Measurements from ENCODE around the gene R3HCC1L.
A peak's percentile ranks its signal among the peaks of the same experiment; 100 is the strongest.

R3HCC1L gene

DNA sequence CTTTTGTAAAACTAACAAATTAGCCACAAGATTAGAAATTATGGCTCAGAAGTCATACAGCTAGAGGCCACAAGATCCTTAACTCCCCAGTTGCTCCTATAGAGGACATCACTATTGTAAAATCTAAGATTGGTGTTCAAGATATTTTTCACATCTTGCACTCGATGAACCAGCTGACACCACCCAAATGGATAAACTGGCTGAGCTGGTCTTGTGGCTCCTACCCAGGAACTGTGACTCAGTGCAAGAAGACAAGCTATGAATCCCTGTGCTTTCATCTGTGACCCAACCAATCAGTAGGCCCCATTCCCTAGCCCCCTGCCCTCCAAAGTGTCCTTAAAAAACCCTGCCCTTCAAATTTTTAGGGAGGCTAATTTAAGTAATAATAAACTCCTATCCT, 27.9 kb upstream of the R3HCC1L start:
- DNase-seq (ENCODE audit: low read depth), result peak; percentile 2
- TF ChIP-seq, protein P1, sequence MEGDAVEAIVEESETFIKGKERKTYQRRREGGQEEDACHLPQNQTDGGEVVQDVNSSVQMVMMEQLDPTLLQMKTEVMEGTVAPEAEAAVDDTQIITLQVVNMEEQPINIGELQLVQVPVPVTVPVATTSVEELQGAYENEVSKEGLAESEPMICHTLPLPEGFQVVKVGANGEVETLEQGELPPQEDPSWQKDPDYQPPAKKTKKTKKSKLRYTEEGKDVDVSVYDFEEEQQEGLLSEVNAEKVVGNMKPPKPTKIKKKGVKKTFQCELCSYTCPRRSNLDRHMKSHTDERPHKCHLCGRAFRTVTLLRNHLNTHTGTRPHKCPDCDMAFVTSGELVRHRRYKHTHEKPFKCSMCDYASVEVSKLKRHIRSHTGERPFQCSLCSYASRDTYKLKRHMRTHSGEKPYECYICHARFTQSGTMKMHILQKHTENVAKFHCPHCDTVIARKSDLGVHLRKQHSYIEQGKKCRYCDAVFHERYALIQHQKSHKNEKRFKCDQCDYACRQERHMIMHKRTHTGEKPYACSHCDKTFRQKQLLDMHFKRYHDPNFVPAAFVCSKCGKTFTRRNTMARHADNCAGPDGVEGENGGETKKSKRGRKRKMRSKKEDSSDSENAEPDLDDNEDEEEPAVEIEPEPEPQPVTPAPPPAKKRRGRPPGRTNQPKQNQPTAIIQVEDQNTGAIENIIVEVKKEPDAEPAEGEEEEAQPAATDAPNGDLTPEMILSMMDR (conservative IDR thresholded peaks at IDR 0.05; ENCODE audit: control insufficient read depth, insufficient read depth, low read depth, low read length), result no peak
- H3K4me3 ChIP-seq (ENCODE audit: control insufficient read depth, low read depth, low read length), result no peak overlapping the region

DNA sequence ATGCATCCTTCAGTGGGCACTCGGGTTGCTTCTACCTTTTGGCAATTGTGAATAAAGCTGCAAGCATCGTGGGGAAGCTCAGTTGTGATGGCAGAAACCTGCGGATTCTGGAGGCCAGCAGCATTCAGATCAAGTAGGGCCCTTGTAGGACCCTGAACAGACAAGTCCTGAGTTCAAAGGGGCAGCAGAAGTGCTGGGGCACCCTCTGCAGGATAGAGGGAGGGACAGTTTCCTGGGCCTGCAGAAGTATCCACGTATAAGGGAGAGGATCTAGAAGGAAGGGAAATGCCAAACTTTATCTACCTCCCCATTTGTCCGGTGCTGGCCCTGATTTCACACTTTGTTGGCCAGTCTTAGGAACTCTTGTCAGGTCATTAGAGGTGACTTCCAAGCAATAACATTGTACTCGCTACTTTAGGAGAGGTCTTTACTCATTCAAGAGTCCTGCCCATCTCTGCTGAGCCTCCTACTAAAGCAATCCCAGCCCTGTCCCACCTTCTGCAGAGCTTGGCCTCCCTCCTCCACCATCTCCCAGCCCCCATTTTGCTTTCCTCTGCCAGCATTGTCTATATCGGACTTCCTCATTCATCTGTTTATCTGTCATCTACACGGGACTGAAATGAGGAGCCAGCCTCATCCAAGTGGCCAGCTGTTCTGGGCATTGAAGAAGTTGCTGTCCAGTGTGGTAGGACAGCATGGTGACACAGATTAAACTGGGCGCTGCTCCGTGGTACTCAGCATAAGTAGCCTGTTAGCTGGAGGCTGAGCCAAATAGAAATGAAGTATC, 26.6 kb upstream of the R3HCC1L start:
- no peak for DNase-seq (ENCODE audit: low read depth)
- no peak overlapping the region for H3K4me3 ChIP-seq (ENCODE audit: control insufficient read depth, low read depth, low read length)
- TF ChIP-seq, protein P1 (conservative IDR thresholded peaks at IDR 0.05; ENCODE audit: control insufficient read depth, insufficient read depth, low read depth, low read length), result no peak

DNA sequence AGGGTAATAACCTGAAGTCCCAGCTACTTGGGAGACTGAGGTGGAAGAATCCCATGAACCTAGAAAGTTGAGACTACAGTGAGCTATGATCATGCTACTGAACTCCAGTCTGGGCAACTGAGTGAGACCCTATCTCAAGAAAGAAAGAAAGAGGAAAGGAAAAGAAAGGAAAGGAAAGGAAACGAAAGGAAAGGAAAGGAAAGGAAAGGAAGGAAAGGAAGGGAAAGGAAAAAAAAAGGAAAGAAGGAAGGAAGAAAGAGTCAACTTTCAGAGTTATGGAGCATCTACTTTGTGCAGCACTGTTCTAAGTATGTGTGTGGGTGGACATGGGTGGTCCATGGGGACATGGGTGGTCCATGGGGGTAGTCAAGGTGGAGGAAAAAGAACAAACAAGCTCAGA, 24.1 kb upstream of the R3HCC1L start:
- no peak for DNase-seq (ENCODE audit: low read depth)
- TF ChIP-seq, protein P1 (conservative IDR thresholded peaks at IDR 0.05; ENCODE audit: control insufficient read depth, insufficient read depth, low read depth, low read length), result no peak
- no peak overlapping the region for H3K4me3 ChIP-seq (ENCODE audit: control insufficient read depth, low read depth, low read length)

DNA sequence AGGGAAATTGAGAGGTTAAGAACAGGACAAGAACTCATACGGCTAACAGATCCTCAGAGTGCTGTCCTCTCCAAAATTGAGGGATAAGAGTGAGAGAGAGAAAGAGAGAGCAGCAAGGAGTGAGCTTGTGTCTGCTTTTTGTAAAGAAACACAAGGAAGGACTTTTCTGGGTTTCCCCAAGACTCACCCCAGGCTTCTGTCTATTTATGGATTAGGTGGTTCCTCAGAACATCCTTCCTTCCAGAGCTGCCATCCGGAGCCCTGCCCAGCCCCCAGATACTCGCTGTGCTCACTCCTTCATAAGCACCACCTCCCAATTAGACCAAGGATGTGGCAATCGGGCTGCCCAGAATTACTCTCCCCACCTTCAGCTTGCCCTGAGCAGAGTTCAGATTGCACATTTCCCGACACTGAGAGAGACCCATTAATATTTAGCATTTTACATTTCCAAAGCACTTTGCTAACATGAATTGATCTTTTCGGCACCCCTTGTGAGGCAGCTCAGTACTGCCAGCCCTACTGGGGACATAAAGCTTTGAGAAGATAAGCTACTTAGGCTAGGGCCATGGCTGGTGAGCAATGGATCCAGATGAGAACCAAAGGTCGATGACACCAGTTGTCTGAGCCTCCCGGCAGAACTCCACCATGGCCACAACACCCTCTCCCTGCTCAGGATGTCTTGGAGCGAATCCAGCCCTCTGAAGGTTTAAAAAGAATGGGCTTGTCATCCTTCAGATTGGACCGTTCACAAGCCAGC, 19.2 kb upstream of the R3HCC1L start:
- TF ChIP-seq, protein P1 (conservative IDR thresholded peaks at IDR 0.05; ENCODE audit: control insufficient read depth, insufficient read depth, low read depth, low read length), result no peak
- DNase-seq (ENCODE audit: low read depth), result no peak
- no peak overlapping the region for H3K4me3 ChIP-seq (ENCODE audit: control insufficient read depth, low read depth, low read length)

DNA sequence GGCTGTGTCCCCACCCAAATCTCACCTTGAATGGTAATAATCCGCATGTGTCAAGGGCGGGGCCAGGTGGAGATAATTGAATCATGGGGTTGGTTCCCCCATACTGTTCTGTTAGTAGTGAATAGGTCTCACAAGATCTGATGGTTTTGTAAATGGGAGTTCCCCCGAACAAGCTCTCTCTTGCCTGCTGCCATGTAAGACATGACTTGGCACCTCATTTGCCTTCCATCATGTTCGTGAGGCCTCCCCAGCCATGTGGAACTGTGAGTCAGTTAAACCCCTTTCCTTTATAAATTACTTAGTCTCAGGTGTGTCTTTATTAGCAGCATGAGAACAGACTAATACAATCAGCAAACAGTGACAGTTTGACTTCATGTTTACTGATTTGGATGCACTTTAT, 14.6 kb upstream of the R3HCC1L start:
- TF ChIP-seq, protein P1 (conservative IDR thresholded peaks at IDR 0.05; ENCODE audit: control insufficient read depth, insufficient read depth, low read depth, low read length), result no peak
- DNase-seq (ENCODE audit: low read depth), result no peak
- H3K4me3 ChIP-seq (ENCODE audit: control insufficient read depth, low read depth, low read length), result no peak overlapping the region

DNA sequence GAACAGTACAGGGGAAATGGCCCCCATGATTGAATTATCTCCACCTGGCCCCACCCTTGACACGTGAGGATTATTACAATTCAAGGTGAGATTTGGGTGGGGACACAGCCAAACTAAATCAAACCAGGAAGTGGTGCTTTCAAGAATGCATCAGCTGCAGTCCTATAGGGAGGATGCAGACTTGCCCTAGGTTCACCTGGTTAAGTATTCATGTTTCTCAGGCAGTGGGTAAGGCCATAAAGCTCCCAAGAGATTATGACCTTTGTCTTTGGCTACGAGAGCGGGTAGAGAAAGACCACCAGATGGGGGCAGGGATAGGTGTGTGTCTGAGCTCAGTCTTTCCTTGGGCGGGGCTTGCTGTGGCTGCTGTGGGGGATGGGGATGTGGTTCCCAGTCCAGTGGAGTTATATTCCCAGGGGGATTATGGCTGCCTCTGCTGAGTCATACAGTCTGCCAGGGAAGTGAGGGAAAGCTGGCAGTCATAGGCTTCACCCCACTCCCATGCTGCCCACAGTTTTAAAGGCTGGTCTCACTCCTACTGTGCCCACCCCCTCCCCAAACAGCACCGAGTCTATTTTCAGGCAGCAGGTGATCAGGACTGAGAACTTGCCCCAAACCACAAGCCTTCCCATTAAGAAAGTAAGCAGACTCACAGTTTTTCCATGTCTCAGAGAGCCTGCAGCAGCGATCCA, 8.4 kb upstream of the R3HCC1L start:
- TF ChIP-seq, protein P1 (conservative IDR thresholded peaks at IDR 0.05; ENCODE audit: control insufficient read depth, insufficient read depth, low read depth, low read length), result no peak
- peak; percentile 17 for DNase-seq (ENCODE audit: low read depth)
- no peak overlapping the region for H3K4me3 ChIP-seq (ENCODE audit: control insufficient read depth, low read depth, low read length)

Data from fibroblast of mammary gland (primary cell).